GM12878 (cell line): Measurements from ENCODE around the gene P3R3URF. TPM values are rescaled to one million over a fixed set of nuclear protein-coding genes. Genes with fewer than 3 reads are reported as not detected.

Experiments used
- ATAC-seq: fragments of 200-7000 bp; cut with Tn5 transposase; 3 replicates; pipeline ENCODE4 v1.9.1; 2020; ENCODE audit warnings: mild to moderate bottlenecking, moderate library complexity
- BruUV-seq: library from RNA; stranded (reverse); fragments of 400-500 nt; replicated peaks from 2 replicates; lab custom pipeline; 2021; lab: Mats Ljungman, UMichigan
- CTCF ChIA-PET: fragments of 300-600 bp; sonication (Branson Sonifier 250); formaldehyde crosslinking; extraction: SDS; loops from one replicate; lab custom pipeline; 2021; ENCODE audit warnings: inconsistent platforms; lab: Yijun Ruan, JAX
- POLR2A ChIA-PET: fragments of 350-600 bp; formaldehyde crosslinking; extraction: SDS; loops from one replicate; lab custom pipeline; 2021; ENCODE audit warnings: inconsistent platforms; lab: Charles Lee
- RAD21 ChIA-PET: fragments of 300-600 bp; sonication (Branson Sonifier 250); formaldehyde crosslinking; loops from one replicate; lab custom pipeline; 2023; ENCODE audit warnings: antibody characterized with exemption; ENCODE audit not compliant: unreplicated experiment; lab: Charles Lee
- SMC1A ChIA-PET: fragments of 300-600 bp; sonication (Branson Sonifier 250); formaldehyde crosslinking; loops from one replicate; lab custom pipeline; 2023; ENCODE audit not compliant: unreplicated experiment, uncharacterized antibody; lab: Charles Lee
- DNase-seq: peaks from one replicate; pipeline ENCODE4 v3.0.0-alpha.2; 2011; ENCODE audit warnings: low read depth, low spot score
- FAIRE-seq: peaks from 3 replicates; lab custom pipeline; 2011; peaks lifted over from hg19 to GRCh38; lab: Jason Lieb, UNC
- H2AFZ ChIP-seq: 2 replicates; pipeline ENCODE4 v1.6.0; 2011; ENCODE audit warnings: low read depth, low read length, control low read depth; ENCODE audit not compliant: control insufficient read depth
- H3K27ac ChIP-seq: 2 replicates; pipeline ENCODE4 v1.5.1; 2011; ENCODE audit warnings: control low read depth; ENCODE audit not compliant: control insufficient read depth, insufficient read depth
- H3K27me3 ChIP-seq, 2 experiments: replicated peaks in 1 of 2; 2 replicates each; pipeline versions ENCODE4 v1.6.0 to v1.6.1; 2011; ENCODE audit warnings: low read length in 1 of 2; ENCODE audit not compliant: control insufficient read depth in 2 of 2, insufficient read depth in 2 of 2
- H3K36me3 ChIP-seq, 2 experiments: 2 replicates each; pipeline ENCODE4 v1.5.1; 2011; ENCODE audit warnings: low read length in 1 of 2; ENCODE audit not compliant: control insufficient read depth in 2 of 2, insufficient read depth in 2 of 2
- H3K4me1 ChIP-seq: 2 replicates; pipeline ENCODE4 v1.6.1; 2011; ENCODE audit warnings: mild to moderate bottlenecking, low read length, moderate library complexity, mixed read lengths; ENCODE audit not compliant: control insufficient read depth, insufficient read depth
- H3K4me2 ChIP-seq: 2 replicates; pipeline ENCODE4 v1.6.0; 2011; ENCODE audit warnings: control low read depth; ENCODE audit not compliant: control insufficient read depth, insufficient read depth
- H3K4me3 ChIP-seq: fragments of 200-600 bp; sonication (generic); 2 replicates; pipeline ENCODE4 v1.5.1; 2016
- H3K79me2 ChIP-seq: 2 replicates; pipeline ENCODE4 v1.6.0; 2011; ENCODE audit warnings: low read length; ENCODE audit not compliant: control insufficient read depth, insufficient read depth
- H3K9ac ChIP-seq: 2 replicates; pipeline ENCODE4 v1.8.0; 2011; ENCODE audit warnings: low read length, control low read depth, mixed read lengths; ENCODE audit not compliant: control insufficient read depth, insufficient read depth
- H3K9me3 ChIP-seq: replicated peaks from 3 replicates; pipeline ENCODE4 v1.5.1; 2011; ENCODE audit warnings: mild to moderate bottlenecking, low read length; ENCODE audit not compliant: control insufficient read depth, insufficient read depth
- H4K20me1 ChIP-seq: 2 replicates; pipeline ENCODE4 v1.6.0; 2011; ENCODE audit not compliant: control insufficient read depth, insufficient read depth
- ATF2 ChIP-seq: IDR thresholded peaks from 2 replicates; pipeline ENCODE4 v1.6.1; 2012; ENCODE audit warnings: low read length, inconsistent platforms
- CBFB ChIP-seq: IDR thresholded peaks from 2 replicates; pipeline ENCODE4 v1.6.1; 2016; ENCODE audit warnings: antibody characterized with exemption, low read depth
- CHD4 ChIP-seq: fragments of 200-600 bp; sonication (generic); IDR thresholded peaks from 2 replicates; pipeline ENCODE4 v1.6.1; 2016; ENCODE audit warnings: mild to moderate bottlenecking
- CUX1 ChIP-seq: IDR thresholded peaks from 2 replicates; pipeline ENCODE4 v1.6.1; 2012; ENCODE audit warnings: improper control_type of control experiment, low read depth, low read length; ENCODE audit not compliant: insufficient replicate concordance
- E2F8 ChIP-seq: fragments of 450-650 bp; IDR thresholded peaks from 2 replicates; pipeline ENCODE4 v1.6.1; 2018; ENCODE audit warnings: mild to moderate bottlenecking, low read depth, moderate library complexity; ENCODE audit not compliant: partially characterized antibody
- FOXK2 ChIP-seq: fragments of 450-650 bp; IDR thresholded peaks from 2 replicates; pipeline ENCODE4 v1.6.1; 2017; ENCODE audit warnings: mild to moderate bottlenecking, moderate library complexity
- IKZF1 ChIP-seq: fragments of 450-650 bp; conservative IDR thresholded peaks from 2 replicates; pipeline ENCODE4 v1.6.1; 2017; ENCODE audit warnings: antibody characterized with exemption, mild to moderate bottlenecking
- IRF4 ChIP-seq: IDR thresholded peaks from 2 replicates; pipeline ENCODE4 v1.6.1; 2011; ENCODE audit warnings: low read depth, low read length
- MTA2 ChIP-seq: fragments of 450-650 bp; IDR thresholded peaks from 2 replicates; pipeline ENCODE4 v1.6.1; 2016; ENCODE audit warnings: low read depth, mild to moderate bottlenecking, moderate library complexity
- SIX5 ChIP-seq: IDR thresholded peaks from 2 replicates; pipeline ENCODE4 v1.6.1; 2011; ENCODE audit warnings: mild to moderate bottlenecking, low read depth, low read length, moderate library complexity; ENCODE audit not compliant: severe bottlenecking
- TCF12 ChIP-seq: IDR thresholded peaks from 2 replicates; pipeline ENCODE4 v1.6.1; 2011; ENCODE audit warnings: low read depth, mild to moderate bottlenecking, low read length
- YBX1 ChIP-seq: fragments of 450-650 bp; IDR thresholded peaks from 2 replicates; pipeline ENCODE4 v1.6.1; 2016; ENCODE audit warnings: antibody characterized with exemption
- ZNF217 ChIP-seq: fragments of 450-650 bp; IDR thresholded peaks from 2 replicates; pipeline ENCODE4 v1.6.1; 2017; ENCODE audit warnings: antibody characterized with exemption, mild to moderate bottlenecking
- WGBS: methylation state at CpG from one replicate; pipeline ENCODE4 v1.1.6; 2016; ENCODE audit warnings: low lambda C conversion rate; ENCODE audit not compliant: insufficient replicate concordance, insufficient coverage; ENCODE audit errors: missing lambda C conversion rate; 5-methylcytosine and 5-hydroxymethylcytosine counted together
- in situ Hi-C: fragments of 300-500 bp; cut with MboI; formaldehyde crosslinking; loops from 9 replicates; pipeline ENCODE4 v1.14.3; 2018; ENCODE audit warnings: mixed read lengths
- intact Hi-C: fragments of 100-400 bp; cut with micrococcal nuclease; formaldehyde crosslinking; loops from one replicate; pipeline ENCODE4 v1.14.2; 2022; ENCODE audit not compliant: unreplicated experiment
- polyA plus RNA-seq, 11 experiments: library from polyadenylated mRNA; depleted of rRNA in 4 of 11; unstranded in 6 of 11; stranded (reverse) in 5 of 11; fragments of >200 nt; fragmentation: Nextera tagmentation in 4 of 11; fragmentation: Illumina TruSeq in 1 of 11; extraction: Ambion mirVana in 4 of 11; extraction: Trizol in 1 of 11; gene quantifications; 1 replicate in 1 of 11; 2 replicates in 10 of 11; pipeline versions ENCODE4 v1.2.1 to v1.2.3, GENCODE V29; 2011 to 2016; ENCODE audit warnings: inconsistent platforms in 2 of 11, missing spikeins in 2 of 11, low read depth in 1 of 11
- total RNA-seq, 4 experiments: library from RNA; depleted of rRNA in 3 of 4; stranded (reverse); fragments of >200 nt in 3 of 4; fragmentation: Illumina TruSeq in 1 of 4; extraction: Trizol in 1 of 4; gene quantifications; 2 replicates each; pipeline versions ENCODE4 v1.2.1 to v1.2.3, GENCODE V29; 2013 to 2021

Gene P3R3URF
- total and polyA plus RNA-seq, 10 of the 15 experiments (the other 5 are each of a cell fraction or from before 2014, with no cell fraction given): not detected

GRCh38 chr1:46174448-46175231, 1.6 kb downstream of the P3R3URF start, which contains the start of gene TSPAN1:
Gene TSPAN1, plus strand, starts transcription at chr1:46175087. Its CDS starts 6,021 bp downstream, at chr1:46181108.
- intact Hi-C loops: no loop called here
- no peak within 1 kb of the TSS for H3K4me3 ChIP-seq
- peaks cover 6% of the 10 kb centered on the region for H3K4me1 ChIP-seq
- ChIA-PET CTCF (interaction anchor here (0.7 to 17.5 kb wide), 7 partner anchors 9 to 137 kb away, joined by 3 to 293 read pairs (median 4); no protein-coding TSS in a partner anchor), POLR2A (interaction anchor here (0.8 to 1.8 kb wide), 3 partner anchors 10 to 40 kb away, joined by 3 to 7 read pairs (median 5); partner anchors contain the start of gene LURAP1), SMC1A (interaction anchor here (1.0 to 8.0 kb wide), 8 partner anchors 11 to 137 kb away, joined by 3 to 50 read pairs (median 5); no protein-coding TSS in a partner anchor), RAD21 (interaction anchor here (1.1 to 1.3 kb wide), 4 partner anchors 9 to 138 kb away, joined by 3 to 5 read pairs (median 4); no protein-coding TSS in a partner anchor)
- 82% methylated on average over 11 of the region's 11 CpGs for WGBS
- ATAC-seq (no peak), DNase-seq (no peak), FAIRE-seq (no peak)
- no peaks in the 10 kb centered on the region for H4K20me1 ChIP-seq
- H3K9ac ChIP-seq: no peak within 1 kb of the TSS
- no peaks in the 10 kb centered on the region for H3K9me3 ChIP-seq
- no peak within 1 kb of the TSS for H2AFZ ChIP-seq
- no TSS peak for BruUV-seq
- no peak within 1 kb of the TSS for H3K4me2 ChIP-seq
- no peaks in the 10 kb centered on the region for H3K36me3 ChIP-seq
- H3K79me2 ChIP-seq: no peaks in the 10 kb centered on the region
- H3K27me3 ChIP-seq: no peaks in the 10 kb centered on the region; a peak in 1 of 4 replicates
- H3K27ac ChIP-seq: no peak within 1 kb of the TSS
- in situ Hi-C loops: loop anchor here (5.0 kb wide), 2 partner anchors 53 to 137 kb away; no protein-coding TSS in a partner anchor
- TF ChIP-seq IRF4 (no peak), FOXK2 (no peak), ZNF217 (no peak), SIX5 (no peak), YBX1 (no peak), ATF2 (no peak), MTA2 (no peak), CBFB (no peak), IKZF1 (no peak), TCF12 (no peak), CUX1 (no peak), E2F8 (no peak), CHD4 (no peak)
